ENCODE data around the gene ATP5MG. TPM values are rescaled to one million over a fixed set of nuclear protein-coding genes. Genes with fewer than 3 reads are reported as not detected.

Gene ATP5MG
- total RNA-seq, 1 donor from 2014 or later, result 142 TPM

DNA sequence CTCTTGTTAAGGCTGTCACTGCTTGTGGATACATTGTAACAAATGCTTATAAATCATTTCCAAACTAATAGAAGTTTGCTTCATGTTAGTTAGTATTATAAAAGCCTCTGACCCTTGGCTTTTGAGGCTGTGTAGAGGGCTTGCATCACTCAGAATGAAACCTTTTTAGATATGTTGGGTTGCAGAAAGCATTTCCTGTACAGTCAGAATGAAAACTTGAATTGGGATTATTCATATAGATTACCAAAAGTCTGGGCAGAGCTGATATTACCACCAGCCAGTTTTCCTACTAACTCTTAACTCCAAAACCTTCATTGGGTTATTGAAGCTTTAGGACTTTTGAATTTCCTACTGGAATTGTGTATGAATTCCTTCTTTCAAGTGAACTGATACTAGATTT lies 46.9 kb downstream of the ATP5MG start:
- H3K27ac Mint-ChIP-seq (ENCODE audit: unreplicated experiment), result no peak overlapping the region
- peaks cover 15% of the 10 kb centered on the region for H3K4me1 Mint-ChIP-seq (ENCODE audit: unreplicated experiment)
- TF ChIP-seq, protein P1, sequence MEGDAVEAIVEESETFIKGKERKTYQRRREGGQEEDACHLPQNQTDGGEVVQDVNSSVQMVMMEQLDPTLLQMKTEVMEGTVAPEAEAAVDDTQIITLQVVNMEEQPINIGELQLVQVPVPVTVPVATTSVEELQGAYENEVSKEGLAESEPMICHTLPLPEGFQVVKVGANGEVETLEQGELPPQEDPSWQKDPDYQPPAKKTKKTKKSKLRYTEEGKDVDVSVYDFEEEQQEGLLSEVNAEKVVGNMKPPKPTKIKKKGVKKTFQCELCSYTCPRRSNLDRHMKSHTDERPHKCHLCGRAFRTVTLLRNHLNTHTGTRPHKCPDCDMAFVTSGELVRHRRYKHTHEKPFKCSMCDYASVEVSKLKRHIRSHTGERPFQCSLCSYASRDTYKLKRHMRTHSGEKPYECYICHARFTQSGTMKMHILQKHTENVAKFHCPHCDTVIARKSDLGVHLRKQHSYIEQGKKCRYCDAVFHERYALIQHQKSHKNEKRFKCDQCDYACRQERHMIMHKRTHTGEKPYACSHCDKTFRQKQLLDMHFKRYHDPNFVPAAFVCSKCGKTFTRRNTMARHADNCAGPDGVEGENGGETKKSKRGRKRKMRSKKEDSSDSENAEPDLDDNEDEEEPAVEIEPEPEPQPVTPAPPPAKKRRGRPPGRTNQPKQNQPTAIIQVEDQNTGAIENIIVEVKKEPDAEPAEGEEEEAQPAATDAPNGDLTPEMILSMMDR (IDR thresholded peaks at IDR 0.05), result no peak
- H3K9me3 Mint-ChIP-seq (ENCODE audit: unreplicated experiment), result no peaks in the 10 kb centered on the region
- H3K36me3 Mint-ChIP-seq (ENCODE audit: unreplicated experiment), result peaks cover 4% of the 10 kb centered on the region
- no peaks in the 10 kb centered on the region for H3K27me3 Mint-ChIP-seq (ENCODE audit: unreplicated experiment)
- no peak overlapping the region for H3K4me3 Mint-ChIP-seq (ENCODE audit: unreplicated experiment)
- no peak for DNase-seq (ENCODE audit: extremely low spot score, unreplicated experiment)

DNA sequence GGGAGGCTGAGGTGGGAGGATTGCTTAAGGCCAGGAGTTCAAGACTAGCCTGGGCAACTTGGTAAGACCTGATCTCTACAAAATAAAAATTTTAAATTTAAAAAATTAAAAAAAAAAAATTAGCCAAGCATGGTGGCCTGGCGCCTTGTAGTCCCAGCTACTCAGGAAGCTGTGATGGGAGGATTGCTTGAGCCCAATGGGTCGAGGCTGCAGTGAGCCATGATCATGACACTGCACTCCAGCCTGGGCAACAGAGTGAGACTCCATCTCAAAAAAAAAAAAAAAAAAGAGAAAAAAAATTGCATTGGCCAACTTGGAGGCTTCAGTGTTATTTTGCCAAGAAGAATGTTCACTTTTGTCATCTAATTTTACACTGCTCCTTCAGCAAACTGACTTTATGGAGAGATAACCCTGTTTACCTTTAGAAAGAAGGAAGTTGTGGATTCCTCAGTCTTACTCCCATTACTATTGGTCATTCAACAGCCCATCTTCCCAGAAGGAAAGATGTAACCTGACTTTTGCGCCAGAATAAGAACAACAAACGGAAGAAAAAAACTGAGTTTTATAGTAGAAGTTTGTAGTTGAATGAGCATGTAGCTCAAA lies 48.0 kb downstream of the ATP5MG start:
- TF ChIP-seq, protein P1 (IDR thresholded peaks at IDR 0.05), result no peak
- H3K36me3 Mint-ChIP-seq (ENCODE audit: unreplicated experiment), result peaks cover 8% of the 10 kb centered on the region
- no peak overlapping the region for H3K4me3 Mint-ChIP-seq (ENCODE audit: unreplicated experiment)
- H3K27me3 Mint-ChIP-seq (ENCODE audit: unreplicated experiment), result no peaks in the 10 kb centered on the region
- peak overlapping the region; percentile 3 for H3K27ac Mint-ChIP-seq (ENCODE audit: unreplicated experiment)
- peaks cover 15% of the 10 kb centered on the region for H3K4me1 Mint-ChIP-seq (ENCODE audit: unreplicated experiment)
- DNase-seq (ENCODE audit: extremely low spot score, unreplicated experiment), result no peak
- no peaks in the 10 kb centered on the region for H3K9me3 Mint-ChIP-seq (ENCODE audit: unreplicated experiment)

GRCh38 chr11:118450451-118450850 lies 49.0 kb downstream of the ATP5MG start:
- Mint-ChIP-seq H3K27me3 (ENCODE audit: unreplicated experiment) (no peaks in the 10 kb centered on the region), H3K4me3 (ENCODE audit: unreplicated experiment) (no peak overlapping the region), H3K27ac (ENCODE audit: unreplicated experiment) (no peak overlapping the region), H3K36me3 (ENCODE audit: unreplicated experiment) (peaks cover 8% of the 10 kb centered on the region), H3K9me3 (ENCODE audit: unreplicated experiment) (no peaks in the 10 kb centered on the region), H3K4me1 (ENCODE audit: unreplicated experiment) (peaks cover 15% of the 10 kb centered on the region)
- DNase-seq (ENCODE audit: extremely low spot score, unreplicated experiment), result no peak
- TF ChIP-seq, protein P1 (IDR thresholded peaks at IDR 0.05), result no peak

Other genes with a start within 250 kb of the ATP5MG start
- gene SCN4B, start 248.8 kb upstream of the ATP5MG start, total RNA-seq, result 0.08 TPM in 1 of 2 replicates, not detected in the other
- gene SCN2B, start 225.0 kb upstream of the ATP5MG start, total RNA-seq, result not detected in 2 replicates
- not detected in 2 replicates for gene JAML, start 176.6 kb upstream of the ATP5MG start, total RNA-seq
- gene MPZL3, start 149.2 kb upstream of the ATP5MG start, total RNA-seq, result 0.37 and 0.40 TPM in 2 replicates
- gene MPZL2, start 137.3 kb upstream of the ATP5MG start, total RNA-seq, result not detected in 2 replicates
- not detected in 2 replicates for gene CD3E, start 96.9 kb upstream of the ATP5MG start, total RNA-seq
- not detected in 2 replicates for gene CD3D, start 58.9 kb upstream of the ATP5MG start, total RNA-seq
- gene CD3G, start 57.3 kb upstream of the ATP5MG start, total RNA-seq, result not detected in 2 replicates
- 47.3 and 49.0 TPM in 2 replicates for gene UBE4A, start 42.0 kb upstream of the ATP5MG start, total RNA-seq
- 56.8 and 62.6 TPM in 2 replicates for gene KMT2A, start 34.9 kb downstream of the ATP5MG start, total RNA-seq
- 0.86 and 1.2 TPM in 2 replicates for gene TTC36, start 125.9 kb downstream of the ATP5MG start, total RNA-seq
- 33.6 and 36.2 TPM in 2 replicates for gene TMEM25, start 129.6 kb downstream of the ATP5MG start, total RNA-seq
- 24.0 and 24.1 TPM in 2 replicates for gene IFT46, start 164.3 kb downstream of the ATP5MG start, total RNA-seq
- 189 and 201 TPM in 2 replicates for gene ARCN1, start 170.8 kb downstream of the ATP5MG start, total RNA-seq
- gene PHLDB1, start 206.0 kb downstream of the ATP5MG start, total RNA-seq, result 160 and 165 TPM in 2 replicates

Measured in osteocyte (in vitro differentiated cells).